T-cell (primary cell): ENCODE results near the gene EVI5. TPM values are rescaled to one million over a fixed set of nuclear protein-coding genes. Genes with fewer than 3 reads are reported as not detected.

Experiments
- ATAC-seq, 4 experiments: fragments of 200-7000 bp in 3 of 4; fragments of 150-1000 bp in 1 of 4; cut with Tn5 transposase; replicated peaks in 1 of 4; 1 replicate in 3 of 4; 2 replicates in 1 of 4; pipeline ENCODE4 v1.10.0; 2021; ENCODE audit warnings: moderate library complexity in 3 of 4, mild to moderate bottlenecking in 2 of 4, moderate number of reproducible peaks in 1 of 4
- CTCF ChIA-PET, 2 donors: fragments of 300-600 bp; sonication (Branson Sonifier 250); formaldehyde crosslinking; loops; one replicate each; lab custom pipeline; 2022; ENCODE audit warnings: antibody characterized with exemption in 2 of 2; lab: Charles Lee
- POLR2A ChIA-PET, 2 donors: fragments of 300-600 bp; sonication (Branson Sonifier 250); formaldehyde crosslinking; loops; one replicate each; lab custom pipeline; 2022; ENCODE audit warnings: antibody characterized with exemption in 2 of 2; lab: Charles Lee
- DNase-seq, 35 experiments: peaks; one replicate each; pipeline versions ENCODE4 v3.0.0 to v3.0.0-alpha.2; 2013 to 2023
- H3K27ac ChIP-seq: one replicate; pipeline ENCODE4 v1.5.1; 2013; ENCODE audit warnings: low read length
- H3K27me3 ChIP-seq, 2 experiments: replicated peaks in 1 of 2; 1 replicate in 1 of 2; 2 replicates in 1 of 2; pipeline versions ENCODE4 v1.6.1 to v1.7.0; 2013; ENCODE audit warnings: low read length in 1 of 2, mixed read lengths in 1 of 2; ENCODE audit not compliant: control insufficient read depth in 2 of 2, insufficient read depth in 2 of 2; ENCODE audit errors: extremely low read depth in 1 of 2
- H3K36me3 ChIP-seq, 2 donors: 1 replicate in 1 of 2; 2 replicates in 1 of 2; pipeline versions ENCODE4 v1.6.1 to v1.7.0; 2013; ENCODE audit warnings: low read length in 1 of 2; ENCODE audit not compliant: control insufficient read depth in 2 of 2, insufficient read depth in 1 of 2; ENCODE audit errors: extremely low read depth in 1 of 2
- H3K4me1 ChIP-seq, 2 experiments: 1 replicate in 1 of 2; 2 replicates in 1 of 2; pipeline versions ENCODE4 v1.6.1 to v1.7.0; 2013; ENCODE audit warnings: low read length in 2 of 2, mixed read lengths in 1 of 2; ENCODE audit not compliant: insufficient read depth in 2 of 2, control insufficient read depth in 1 of 2; ENCODE audit errors: extremely low read depth in 1 of 2
- H3K4me3 ChIP-seq, 2 donors: 1 replicate in 1 of 2; 2 replicates in 1 of 2; pipeline versions ENCODE4 v1.5.1 to v1.7.0; 2013; ENCODE audit warnings: mild to moderate bottlenecking in 2 of 2, low read length in 1 of 2, moderate library complexity in 1 of 2; ENCODE audit not compliant: control insufficient read depth in 1 of 2; ENCODE audit errors: extremely low read depth in 1 of 2
- H3K9me3 ChIP-seq: 2 replicates; pipeline ENCODE4 v1.7.0; 2013
- H3K27ac Mint-ChIP-seq, 2 donors: one replicate each; pipeline ENCODE4 v1.8.0; 2020 to 2021; ENCODE audit warnings: mild to moderate bottlenecking in 2 of 2, mixed read lengths in 2 of 2
- H3K27me3 Mint-ChIP-seq, 2 donors: one replicate each; pipeline ENCODE4 v1.8.0; 2021 to 2022; ENCODE audit warnings: mixed read lengths in 2 of 2
- H3K36me3 Mint-ChIP-seq: one replicate; pipeline ENCODE4 v1.8.0; 2021; ENCODE audit warnings: mixed read lengths
- H3K4me1 Mint-ChIP-seq, 3 donors: one replicate each; pipeline ENCODE4 v1.8.0; 2020 to 2022; ENCODE audit warnings: mixed read lengths in 3 of 3, mild to moderate bottlenecking in 1 of 3
- H3K4me3 Mint-ChIP-seq, 3 donors: one replicate each; pipeline ENCODE4 v1.8.0; 2020 to 2022; ENCODE audit warnings: mild to moderate bottlenecking in 3 of 3, mixed read lengths in 3 of 3, moderate library complexity in 3 of 3
- H3K9me3 Mint-ChIP-seq, 3 donors: one replicate each; pipeline ENCODE4 v1.8.0; 2020 to 2022; ENCODE audit warnings: mixed read lengths in 3 of 3
- WGBS: methylation state at CpG from one replicate; pipeline ENCODE4 v1.1.5; 2013; ENCODE audit warnings: missing lambda C conversion rate; ENCODE audit not compliant: insufficient coverage; 5-methylcytosine and 5-hydroxymethylcytosine counted together
- total RNA-seq, 35 experiments: library from RNA in 6 of 35; stranded (reverse) in 6 of 35; fragments of 120-200 nt in 1 of 35; gene quantifications; one replicate each; pipeline versions ENCODE4 v1.2.1 to v1.2.4 and lab custom pipeline; 2013 to 2026

The EVI5 gene
- total RNA-seq, 5 donors from 2014 or later (not counting 1 experiment from before 2014, with no cell fraction given), result 1.5 to 2.4 (median 2.0) TPM

DNA sequence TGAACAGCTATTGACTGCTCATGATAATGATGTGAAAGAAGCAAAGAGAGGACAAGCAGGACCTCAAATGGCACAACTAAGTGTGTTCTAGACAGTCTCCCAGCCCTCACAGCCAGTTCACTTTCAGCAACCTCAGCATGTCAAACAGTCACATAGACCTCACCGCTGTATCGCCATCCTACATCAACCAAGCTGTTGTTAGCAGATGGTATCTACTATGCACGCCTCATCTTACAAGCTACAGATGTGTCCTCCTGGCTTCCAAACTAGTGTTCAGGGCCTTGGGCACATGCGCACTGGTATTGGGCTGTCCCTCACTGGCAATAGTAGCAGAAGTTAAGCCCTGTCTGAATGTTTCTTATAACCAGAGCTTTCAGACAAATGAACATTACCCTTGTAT, 28.4 kb downstream of the EVI5 start:
- no peaks in the 10 kb centered on the region for H3K9me3 ChIP-seq
- H3K4me1 Mint-ChIP-seq, result no peaks in the 10 kb centered on the region
- H3K9me3 Mint-ChIP-seq, result no peaks in the 10 kb centered on the region
- no peaks in the 10 kb centered on the region for H3K36me3 ChIP-seq
- H3K27ac Mint-ChIP-seq, result no peak overlapping the region
- ATAC-seq, result no peak
- POLR2A ChIA-PET, result no interaction called here
- no peaks in the 10 kb centered on the region for H3K36me3 Mint-ChIP-seq
- H3K27me3 ChIP-seq, result peaks cover 0 to 4% of the 10 kb centered on the region in 2 experiments
- no peak overlapping the region for H3K27ac ChIP-seq
- no peak overlapping the region for H3K4me3 ChIP-seq
- WGBS, result 100% methylated on average over 1 of the region's 4 CpGs
- no peak overlapping the region for H3K4me3 Mint-ChIP-seq
- peaks cover 0 to 10% of the 10 kb centered on the region in 2 donors for H3K27me3 Mint-ChIP-seq
- CTCF ChIA-PET, result no interaction called here
- no peak for DNase-seq
- no peaks in the 10 kb centered on the region for H3K4me1 ChIP-seq

DNA sequence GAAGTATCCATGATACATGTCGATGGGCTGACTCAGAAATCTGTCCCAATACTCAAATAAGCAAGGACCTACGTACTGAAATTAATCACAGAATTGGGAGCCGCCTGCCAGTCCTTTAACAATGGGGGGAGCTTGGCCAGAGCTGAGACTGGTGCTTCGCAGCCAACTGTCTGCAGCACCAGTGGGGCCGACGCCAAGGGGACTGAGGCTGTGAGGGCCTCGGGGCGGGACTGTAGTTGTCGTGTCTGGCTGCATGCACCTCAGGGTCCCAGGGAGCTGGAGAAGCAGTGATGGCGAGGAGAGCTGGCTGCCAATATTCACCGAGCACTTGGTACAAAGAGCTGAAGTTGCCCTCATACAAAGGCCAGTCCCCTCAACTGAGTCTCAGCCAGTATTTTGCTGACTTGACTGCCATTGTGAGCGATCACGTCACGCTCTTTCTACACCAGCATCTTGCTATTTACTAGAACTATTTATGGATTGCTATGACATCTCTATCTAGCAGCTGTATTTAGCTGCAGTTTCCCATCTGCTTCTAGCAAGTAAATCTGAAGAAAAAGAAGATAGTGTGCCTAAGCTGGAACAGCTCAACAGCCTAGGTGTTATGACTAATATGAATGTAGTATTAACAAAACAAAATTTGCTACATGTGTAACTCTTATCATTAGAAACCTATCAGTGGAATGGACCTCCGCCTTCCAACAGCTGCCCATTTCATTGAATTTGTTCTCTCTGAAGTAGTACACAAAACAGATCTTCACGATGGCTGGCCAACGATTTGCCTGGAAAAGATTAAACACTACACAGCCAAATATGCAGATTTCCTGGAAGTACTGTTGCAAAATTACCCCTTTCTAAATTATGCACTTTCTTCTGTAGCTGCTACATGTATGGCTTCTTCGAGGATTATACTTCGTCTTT, 29.1 kb downstream of the EVI5 start:
- no peaks in the 10 kb centered on the region for H3K9me3 ChIP-seq
- 93% methylated on average over 14 of the region's 19 CpGs for WGBS
- ChIA-PET CTCF (interaction anchor here (0.5 to 0.9 kb wide), 4 partner anchors 10 to 1590 kb away, joined by 3 read pairs; no protein-coding TSS in a partner anchor), POLR2A (no interaction called here)
- H3K27me3 ChIP-seq, result peaks cover 0 to 4% of the 10 kb centered on the region in 2 experiments
- Mint-ChIP-seq H3K27ac (no peak overlapping the region), H3K4me3 (no peak overlapping the region), H3K9me3 (no peaks in the 10 kb centered on the region), H3K36me3 (no peaks in the 10 kb centered on the region), H3K27me3 (peaks cover 0 to 10% of the 10 kb centered on the region in 2 donors), H3K4me1 (no peaks in the 10 kb centered on the region)
- H3K4me1 ChIP-seq, result no peaks in the 10 kb centered on the region
- no peak overlapping the region for H3K27ac ChIP-seq
- no peaks in the 10 kb centered on the region for H3K36me3 ChIP-seq
- no peak for DNase-seq
- no peak overlapping the region for H3K4me3 ChIP-seq
- no peak for ATAC-seq

DNA sequence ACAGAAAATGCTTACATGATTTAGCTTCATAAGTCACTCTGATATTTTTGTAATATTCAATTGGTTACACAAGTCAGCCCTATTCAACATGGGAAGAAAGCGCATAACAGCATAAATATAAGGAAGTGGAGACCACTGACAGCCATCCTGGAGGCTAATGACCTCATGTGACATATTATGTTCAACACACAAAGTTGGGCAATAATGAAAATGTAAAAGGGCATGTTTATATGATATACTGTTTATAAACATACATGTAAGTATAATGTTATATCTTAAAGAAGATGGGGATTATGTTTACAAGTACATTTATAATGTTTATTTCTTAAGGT, 30.2 kb downstream of the EVI5 start:
- H3K36me3 ChIP-seq, result no peaks in the 10 kb centered on the region
- H3K4me1 Mint-ChIP-seq, result no peaks in the 10 kb centered on the region
- no peaks in the 10 kb centered on the region for H3K9me3 Mint-ChIP-seq
- no CpG with 5 or more reads among the region's 1 CpG for WGBS
- no peaks in the 10 kb centered on the region for H3K9me3 ChIP-seq
- H3K27me3 ChIP-seq, result peaks cover 0 to 4% of the 10 kb centered on the region in 2 experiments
- H3K4me3 Mint-ChIP-seq, result no peak overlapping the region
- CTCF ChIA-PET, result interaction anchor here in 1 of 2 donors (0.5 to 0.9 kb wide), 2 partner anchors 354 to 1589 kb away, joined by 3 read pairs; no protein-coding TSS in a partner anchor
- peaks cover 0 to 10% of the 10 kb centered on the region in 2 donors for H3K27me3 Mint-ChIP-seq
- H3K27ac Mint-ChIP-seq, result no peak overlapping the region
- no peak overlapping the region for H3K27ac ChIP-seq
- H3K4me3 ChIP-seq, result no peak overlapping the region
- H3K36me3 Mint-ChIP-seq, result no peaks in the 10 kb centered on the region
- no peak for DNase-seq
- no peak for ATAC-seq
- no peaks in the 10 kb centered on the region for H3K4me1 ChIP-seq
- POLR2A ChIA-PET, result no interaction called here

DNA sequence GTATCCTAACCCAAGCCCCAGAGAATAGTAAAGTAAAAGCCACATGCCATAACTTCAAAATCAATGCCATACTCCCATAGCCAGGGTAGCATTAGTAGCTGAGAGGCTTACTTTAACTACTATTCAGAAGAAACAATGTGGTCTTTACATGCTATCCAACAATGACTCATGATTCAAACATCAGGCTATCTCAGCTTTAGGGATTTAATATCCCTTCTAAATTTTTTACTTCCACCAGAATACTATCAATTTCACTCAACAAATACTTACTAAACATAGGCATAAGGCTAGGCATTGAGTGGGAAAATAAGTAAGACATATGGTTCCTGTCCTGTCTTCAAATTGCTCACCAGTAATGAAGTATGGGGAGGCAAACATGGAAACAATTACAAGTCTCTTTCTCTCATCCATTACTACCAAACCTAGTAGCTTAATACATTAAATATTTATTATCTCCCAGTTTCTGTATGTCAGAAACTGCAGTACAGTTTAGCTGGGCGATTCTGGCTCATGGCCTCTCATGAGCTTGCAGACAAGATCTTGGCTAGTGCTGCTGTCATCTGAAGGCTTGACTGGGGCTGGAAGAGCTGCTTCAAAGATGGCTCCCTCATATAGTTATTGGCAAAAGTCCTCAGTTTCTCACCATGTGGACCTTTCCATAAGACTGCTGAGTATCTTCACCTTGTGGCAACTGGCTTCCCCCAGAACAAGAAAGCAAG, 30.7 kb downstream of the EVI5 start:
- ChIA-PET POLR2A (no interaction called here), CTCF (interaction anchor here in 1 of 2 donors (0.5 to 0.6 kb wide), 2 partner anchors 11 to 355 kb away, joined by 3 read pairs; no protein-coding TSS in a partner anchor)
- H3K4me1 ChIP-seq, result no peaks in the 10 kb centered on the region
- Mint-ChIP-seq H3K36me3 (no peaks in the 10 kb centered on the region), H3K4me3 (no peak overlapping the region), H3K9me3 (no peaks in the 10 kb centered on the region), H3K27me3 (peaks cover 0 to 10% of the 10 kb centered on the region in 2 donors), H3K4me1 (no peaks in the 10 kb centered on the region), H3K27ac (no peak overlapping the region)
- H3K9me3 ChIP-seq, result no peaks in the 10 kb centered on the region
- ATAC-seq, result no peak
- H3K36me3 ChIP-seq, result no peaks in the 10 kb centered on the region
- H3K4me3 ChIP-seq, result no peak overlapping the region
- no peak for DNase-seq
- 75% methylated on average over 1 of the region's 1 CpG for WGBS
- no peak overlapping the region for H3K27ac ChIP-seq
- H3K27me3 ChIP-seq, result peaks cover 0 to 4% of the 10 kb centered on the region in 2 experiments

DNA sequence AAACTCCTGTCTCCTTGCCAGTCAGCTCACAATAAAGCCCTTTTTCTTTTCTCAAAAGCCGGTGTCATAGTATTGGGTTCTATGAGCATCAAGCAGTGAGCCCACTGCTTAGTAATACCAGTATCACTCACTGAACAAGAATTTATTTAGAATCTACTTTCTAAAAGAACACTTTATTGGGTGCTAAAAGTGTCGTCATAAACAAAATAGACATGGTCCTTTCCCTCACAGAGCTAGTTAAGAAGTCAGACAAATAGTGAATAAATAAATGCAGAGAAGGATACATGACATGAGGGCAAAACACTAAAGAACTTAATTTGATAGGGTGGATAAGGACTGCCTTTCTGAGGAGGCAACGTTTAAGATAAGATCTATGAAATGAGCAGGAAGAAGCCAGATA, 32.2 kb downstream of the EVI5 start:
- POLR2A ChIA-PET, result no interaction called here
- ATAC-seq (no peak), DNase-seq (no peak)
- 30% methylated on average over 2 of the region's 3 CpGs for WGBS
- Histone ChIP-seq H3K9me3 (no peaks in the 10 kb centered on the region), H3K27ac (no peak overlapping the region), H3K36me3 (no peaks in the 10 kb centered on the region), H3K4me3 (no peak overlapping the region), H3K4me1 (no peaks in the 10 kb centered on the region), H3K27me3 (no peaks in the 10 kb centered on the region)
- CTCF ChIA-PET, result interaction anchor here in 1 of 2 donors (1.0 kb wide), 1 partner anchor 64 kb away, joined by 6 read pairs; no protein-coding TSS in a partner anchor
- no peaks in the 10 kb centered on the region for H3K9me3 Mint-ChIP-seq
- H3K4me3 Mint-ChIP-seq, result no peak overlapping the region
- H3K27ac Mint-ChIP-seq, result no peak overlapping the region
- H3K4me1 Mint-ChIP-seq, result no peaks in the 10 kb centered on the region
- H3K36me3 Mint-ChIP-seq, result no peaks in the 10 kb centered on the region
- peaks cover 0 to 6% of the 10 kb centered on the region in 2 donors for H3K27me3 Mint-ChIP-seq

DNA sequence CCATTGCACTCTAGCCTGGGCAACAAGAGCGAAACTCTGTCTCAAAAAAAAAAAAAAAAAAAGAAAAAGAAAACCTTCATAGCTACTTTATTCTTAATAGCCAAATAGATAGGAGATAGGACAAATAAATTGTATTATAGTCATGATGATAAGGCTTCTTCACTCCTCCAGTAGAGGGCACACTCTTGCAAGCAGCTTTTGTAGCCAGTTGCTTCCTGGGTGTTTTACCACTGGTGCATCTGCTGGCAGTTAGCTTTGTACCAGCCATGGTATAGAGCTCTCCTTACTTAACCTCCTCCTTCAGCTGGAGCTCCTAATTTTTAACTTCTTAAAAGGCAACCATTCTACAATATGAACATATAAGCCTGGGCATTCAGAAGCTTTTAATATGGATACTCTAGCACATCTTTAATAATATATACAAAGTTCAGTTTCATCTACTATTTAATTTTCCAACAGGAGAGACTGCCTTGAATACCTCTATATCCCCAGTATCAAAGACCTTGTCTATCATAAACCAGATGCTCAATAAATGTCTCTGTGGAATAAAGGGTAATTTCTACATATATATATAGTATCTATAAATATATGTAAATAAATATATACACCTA, 35.8 kb downstream of the EVI5 start:
- Histone ChIP-seq H3K4me3 (no peak overlapping the region), H3K9me3 (no peaks in the 10 kb centered on the region), H3K27me3 (no peaks in the 10 kb centered on the region), H3K36me3 (no peaks in the 10 kb centered on the region), H3K27ac (no peak overlapping the region), H3K4me1 (no peaks in the 10 kb centered on the region)
- ChIA-PET POLR2A (interaction anchor here in 1 of 2 donors (0.5 kb wide), 1 partner anchor 35 kb away, joined by 5 read pairs; no protein-coding TSS in a partner anchor), CTCF (interaction anchor here (0.5 to 2.2 kb wide), 20 partner anchors 9 to 1821 kb away, joined by 3 to 28 read pairs (median 4); no protein-coding TSS in a partner anchor)
- peak in 27 of 35 experiments; percentile 1 to 65 (median 13) for DNase-seq
- no peaks in the 10 kb centered on the region for H3K36me3 Mint-ChIP-seq
- H3K27me3 Mint-ChIP-seq, result no peaks in the 10 kb centered on the region
- H3K9me3 Mint-ChIP-seq, result no peaks in the 10 kb centered on the region
- no peaks in the 10 kb centered on the region for H3K4me1 Mint-ChIP-seq
- H3K4me3 Mint-ChIP-seq, result no peak overlapping the region
- no peak overlapping the region for H3K27ac Mint-ChIP-seq
- WGBS, result no CpG with 5 or more reads among the region's 1 CpG
- ATAC-seq, result peak; percentile 40 to 61 (median 56)
